Bronchial epithelial cell (primary cell): ENCODE measurements around the gene NKIRAS2. TPM values are rescaled to one million over a fixed set of nuclear protein-coding genes. Genes with fewer than 3 reads are reported as not detected.
A peak's percentile ranks its signal among the peaks of the same experiment; 100 is the strongest.

ENCODE experiments used
- DNase-seq: peaks from one replicate; pipeline ENCODE4 v3.0.0-alpha.2; 2010; ENCODE audit warnings: low read depth
- FAIRE-seq: peaks from 2 replicates; lab custom pipeline; 2011; peaks lifted over from hg19 to GRCh38; lab: Jason Lieb, UNC
- H3K27me3 ChIP-seq: 2 replicates; pipeline ENCODE4 v1.5.1; 2011; ENCODE audit warnings: low read length; ENCODE audit not compliant: control insufficient read depth, insufficient read depth
- H3K36me3 ChIP-seq: 2 replicates; pipeline ENCODE4 v1.5.1; 2011; ENCODE audit warnings: low read length; ENCODE audit not compliant: control insufficient read depth, insufficient read depth
- H3K4me3 ChIP-seq: 2 replicates; pipeline ENCODE4 v1.5.1; 2011; ENCODE audit warnings: mild to moderate bottlenecking, low read depth, low read length, control low read depth
- CTCF ChIP-seq: IDR thresholded peaks from 2 replicates; pipeline ENCODE4 v1.5.1; 2011; ENCODE audit warnings: mild to moderate bottlenecking, moderate library complexity, low read length, control low read depth, inconsistent platforms; ENCODE audit not compliant: insufficient read depth, severe bottlenecking
- total RNA-seq: library from RNA; depleted of rRNA; stranded (reverse); fragments of >200 nt; gene quantifications from 2 replicates; pipeline ENCODE4 v1.2.1, GENCODE V29; 2014

The NKIRAS2 gene
- total RNA-seq, 1 donor from 2014 or later: 13.7 TPM

GRCh38 chr17:41974031-41974430, 45.9 kb upstream of the NKIRAS2 start:
- Histone ChIP-seq H3K27me3 (no peaks in the 10 kb centered on the region), H3K36me3 (peaks cover 39% of the 10 kb centered on the region), H3K4me3 (no peak overlapping the region)
- DNase-seq (no peak), FAIRE-seq (no peak)
- TF ChIP-seq CTCF: no peak

GRCh38 chr17:41974658-41975057, 45.2 kb upstream of the NKIRAS2 start:
- FAIRE-seq: no peak
- Histone ChIP-seq H3K27me3 (no peaks in the 10 kb centered on the region), H3K4me3 (no peak overlapping the region), H3K36me3 (peaks cover 39% of the 10 kb centered on the region)
- no peak for TF ChIP-seq CTCF
- no peak for DNase-seq

GRCh38 chr17:41975099-41976083, 44.5 kb upstream of the NKIRAS2 start:
- H3K36me3 ChIP-seq: peaks cover 39% of the 10 kb centered on the region
- H3K4me3 ChIP-seq: no peak overlapping the region
- no peak for TF ChIP-seq CTCF
- DNase-seq (no peak), FAIRE-seq (no peak)
- H3K27me3 ChIP-seq: no peaks in the 10 kb centered on the region

- FAIRE-seq: no peak
- H3K36me3 ChIP-seq: peaks cover 39% of the 10 kb centered on the region
- DNase-seq: no peak
These were observed 43.6 kb upstream of the NKIRAS2 start for GRCh38 chr17:41976142-41976768.

GRCh38 chr17:41977991-41978390, 41.9 kb upstream of the NKIRAS2 start:
- peaks cover 40% of the 10 kb centered on the region for H3K36me3 ChIP-seq

More at GRCh38 chr17:41976142-41976768, 43.6 kb upstream of the NKIRAS2 start:
- no peak for TF ChIP-seq CTCF
- Histone ChIP-seq H3K27me3 (no peaks in the 10 kb centered on the region), H3K4me3 (no peak overlapping the region)

More at GRCh38 chr17:41977991-41978390, 41.9 kb upstream of the NKIRAS2 start:
- TF ChIP-seq CTCF: no peak
- H3K27me3 ChIP-seq: no peaks in the 10 kb centered on the region
- DNase-seq (peak; percentile 34), FAIRE-seq (no peak)
- H3K4me3 ChIP-seq: no peak overlapping the region
